Ovary (tissue), 9 donors: Measurements from ENCODE around the gene HIVEP3. TPM values are rescaled to one million over a fixed set of nuclear protein-coding genes. Genes with fewer than 3 reads are reported as not detected.
"Not testable (repeated sequence)": the region's sequence is repeated elsewhere in the genome, so short reads cannot be mapped to it uniquely, and the experiment has no call there.

ENCODE experiments used
- DNase-seq, 5 donors: peaks; one replicate each; pipeline ENCODE4 v3.0.0-alpha.2; 2019 to 2020
- H3K27ac ChIP-seq, 2 donors: fragments of 200-600 bp; one replicate each; pipeline versions ENCODE4 v1.5.1 to v1.8.0; 2019 to 2022
- H3K27me3 ChIP-seq: fragments of 200-600 bp; one replicate; pipeline ENCODE4 v1.8.0; 2022
- H3K36me3 ChIP-seq: fragments of 200-600 bp; sonication (generic); one replicate; pipeline ENCODE4 v1.5.1; 2019
- H3K4me1 ChIP-seq: one replicate; pipeline ENCODE4 v1.8.1; 2013; ENCODE audit warnings: mild to moderate bottlenecking, moderate library complexity; ENCODE audit not compliant: insufficient read depth
- H3K4me3 ChIP-seq: fragments of 200-600 bp; sonication (generic); one replicate; pipeline ENCODE4 v1.5.1; 2017
- H3K9me3 ChIP-seq, 2 donors: fragments of 200-600 bp in 1 of 2; sonication (generic) in 1 of 2; one replicate each; pipeline versions ENCODE4 v1.5.1 to v1.8.1; 2013 to 2019; ENCODE audit warnings: mild to moderate bottlenecking in 1 of 2, moderate library complexity in 1 of 2
- CTCF ChIP-seq, 3 donors: fragments of 450-650 bp in 2 of 3; fragments of 200-600 bp in 1 of 3; IDR thresholded peaks; one replicate each; pipeline versions ENCODE4 v1.5.1 to v1.8.0; 2016 to 2022; ENCODE audit warnings: antibody characterized with exemption in 3 of 3, mild to moderate bottlenecking in 1 of 3
- EP300 ChIP-seq: sonication (generic); formaldehyde crosslinking; IDR thresholded peaks from one replicate; pipeline ENCODE4 v1.6.1; 2017; ENCODE audit warnings: antibody characterized with exemption
- POLR2A ChIP-seq: fragments of 450-650 bp; IDR thresholded peaks from one replicate; pipeline ENCODE4 v1.6.1; 2017; ENCODE audit warnings: antibody characterized with exemption, mild to moderate bottlenecking, moderate library complexity
- WGBS, 3 donors: extraction: QIAGEN DNeasy Blood & Tissue Kit in 1 of 3; methylation state at CpG; one replicate each; pipeline versions ENCODE4 v1.1.5 to v1.1.7; 2013 to 2017; 5-methylcytosine and 5-hydroxymethylcytosine counted together
- intact Hi-C, 4 donors: fragments of 100-400 bp; cut with DNase I; formaldehyde crosslinking; loops; one replicate each; pipeline versions ENCODE4 v1.11.0 to v1.15.1; 2022 to 2023
- polyA plus RNA-seq, 2 donors: library from polyadenylated mRNA; stranded (reverse); fragments of 200-250 nt in 1 of 2; fragments of 350-450 nt in 1 of 2; fragmentation: Illumina TruSeq in 1 of 2; extraction: RNeasy Lipid Tissue Mini Kit (QIAGEN cat#74804) in 1 of 2; gene quantifications; one replicate each; pipeline ENCODE4 v1.2.3, GENCODE V29; 2013 to 2014
- total RNA-seq, 7 donors: library from RNA; depleted of rRNA in 2 of 7; stranded (reverse); fragments of >200 nt in 2 of 7; fragmentation: NEBNext Ultra II Directional in 3 of 7; extraction: Animal tissue kit (Norgen Biotek cat#: 25700) in 3 of 7; gene quantifications; one replicate each; pipeline versions ENCODE4 v1.1.0 to v1.2.4, GENCODE V29; 2016 to 2023
- donor health status: DM: no; HTN: no; CAD: no; lungs with moderate emphysema.
- donor health status: DM: no; HTN: no; CAD: no.
- donor health status: Bipolar disorder and iron deficiency.
- donor health status: DM: yes; HTN: yes; CAD: no.
- donor health status: DM: no; HTN: no; CAD: no.
- donor health status: DM: yes; HTN: yes; CAD: no.

Gene HIVEP3
- total and polyA plus RNA-seq, 9 donors: 3.0 to 7.5 (median 5.2) TPM

- Histone ChIP-seq H3K4me1 (no peaks in the 10 kb centered on the region), H3K27me3 (no peaks in the 10 kb centered on the region), H3K9me3 (peaks cover 0 to 3% of the 10 kb centered on the region in 2 donors), H3K4me3 (no peak overlapping the region), H3K27ac (no peak overlapping the region), H3K36me3 (no peaks in the 10 kb centered on the region)
- WGBS, 3 donors: 93 to 95% (median 93%) methylated on average over 1 of the region's 1 CpG
- TF ChIP-seq POLR2A: no peak
- TF ChIP-seq CTCF (IDR thresholded peaks at IDR 0.05): no peak
- TF ChIP-seq EP300: no peak
- DNase-seq: no peak
- intact Hi-C loops: no loop called here
Observed at GRCh38 chr1:41933106-41933505, 14.4 kb upstream of the HIVEP3 start.

GRCh38 chr1:41931578-41931977 is 12.9 kb upstream of the HIVEP3 start:
- Histone ChIP-seq H3K36me3 (no peaks in the 10 kb centered on the region), H3K4me1 (no peaks in the 10 kb centered on the region), H3K4me3 (no peak overlapping the region), H3K27me3 (no peaks in the 10 kb centered on the region), H3K9me3 (peaks cover 0 to 3% of the 10 kb centered on the region in 2 donors), H3K27ac (no peak overlapping the region)
- WGBS, 3 donors: 73 to 79% (median 78%) methylated on average over 3 of the region's 3 CpGs
- no peak for DNase-seq
- TF ChIP-seq CTCF (IDR thresholded peaks at IDR 0.05): no peak
- TF ChIP-seq POLR2A: no peak
- no peak for TF ChIP-seq EP300
- intact Hi-C loops: no loop called here

- no peak overlapping the region for H3K27ac ChIP-seq
- DNase-seq: no peak
- no peaks in the 10 kb centered on the region for H3K4me1 ChIP-seq
- intact Hi-C loops: no loop called here
- H3K4me3 ChIP-seq: no peak overlapping the region
- H3K9me3 ChIP-seq: no peaks in the 10 kb centered on the region
- H3K36me3 ChIP-seq: no peaks in the 10 kb centered on the region
- no peaks in the 10 kb centered on the region for H3K27me3 ChIP-seq
- TF ChIP-seq EP300 (no peak), CTCF (IDR thresholded peaks at IDR 0.05) (no peak), POLR2A (no peak)
Observed at GRCh38 chr1:41927118-41927517, 8.4 kb upstream of the HIVEP3 start.

GRCh38 chr1:41925712-41926111 is 7.0 kb upstream of the HIVEP3 start:
- WGBS, 3 donors: 32 to 53% (median 48%) methylated on average over 1 of the region's 1 CpG
- H3K9me3 ChIP-seq: no peaks in the 10 kb centered on the region
- intact Hi-C loops: no loop called here
- H3K27me3 ChIP-seq: no peaks in the 10 kb centered on the region
- H3K36me3 ChIP-seq: no peaks in the 10 kb centered on the region
- no peak overlapping the region for H3K4me3 ChIP-seq
- no peak overlapping the region for H3K27ac ChIP-seq
- DNase-seq: no peak
- no peaks in the 10 kb centered on the region for H3K4me1 ChIP-seq
- no peak for TF ChIP-seq POLR2A

GRCh38 chr1:41924911-41925310 is 6.2 kb upstream of the HIVEP3 start:
- Histone ChIP-seq H3K9me3 (no peaks in the 10 kb centered on the region), H3K27ac (no peak overlapping the region), H3K4me3 (no peak overlapping the region), H3K4me1 (no peaks in the 10 kb centered on the region), H3K27me3 (no peaks in the 10 kb centered on the region), H3K36me3 (no peaks in the 10 kb centered on the region)
- intact Hi-C loops: no loop called here
- TF ChIP-seq POLR2A (no peak), CTCF (IDR thresholded peaks at IDR 0.05) (no peak), EP300 (no peak)
- DNase-seq: no peak
- 43 to 52% (median 45%) methylated on average over 2 of the region's 2 CpGs for WGBS, 3 donors

GRCh38 chr1:41921271-41921670 is 2.5 kb upstream of the HIVEP3 start:
- H3K4me1 ChIP-seq, H3K4me3 ChIP-seq, H3K27me3 ChIP-seq, intact Hi-C loops, H3K36me3 ChIP-seq, DNase-seq, H3K9me3 ChIP-seq, H3K27ac ChIP-seq: not testable (repeated sequence)
- 91 to 97% (median 95%) methylated on average over 2 of the region's 2 CpGs for WGBS, 3 donors
